HEK293 (cell line): ENCODE data around the gene USP12.

Source experiments
- CTCF ChIA-PET: fragments of 350-600 bp; formaldehyde crosslinking; extraction: SDS; loops from one replicate; lab custom pipeline; 2021; ENCODE audit warnings: antibody characterized with exemption; lab: Yijun Ruan, JAX
- POLR2A ChIA-PET: fragments of 300-600 bp; formaldehyde crosslinking; extraction: SDS; loops from one replicate; lab custom pipeline; 2020; ENCODE audit warnings: antibody characterized with exemption, inconsistent platforms; lab: Yijun Ruan, JAX
- H3K27ac ChIP-seq: fragments of 200-500 bp; sonication (Bioruptor generic); 2 replicates; pipeline ENCODE4 v1.5.1; 2014; ENCODE audit warnings: low read depth, low read length, control low read depth, inconsistent platforms; ENCODE audit errors: extremely low read depth
- H3K36me3 ChIP-seq, 2 experiments: fragments of 200-500 bp in 1 of 2; sonication (Bioruptor generic) in 1 of 2; 1 replicate in 1 of 2; 2 replicates in 1 of 2; pipeline ENCODE4 v1.5.1; 2014 to 2017; ENCODE audit warnings: inconsistent platforms in 2 of 2, low read length in 2 of 2; ENCODE audit not compliant: control insufficient read depth in 2 of 2, insufficient read depth in 1 of 2
- H3K4me1 ChIP-seq: fragments of 200-500 bp; sonication (Bioruptor generic); 2 replicates; pipeline ENCODE4 v1.5.1; 2014; ENCODE audit warnings: mild to moderate bottlenecking, low read length, inconsistent platforms; ENCODE audit not compliant: control insufficient read depth, insufficient read depth
- H3K4me3 ChIP-seq: 2 replicates; pipeline ENCODE4 v1.5.1; 2011; ENCODE audit warnings: low read depth, mild to moderate bottlenecking, control low read depth, low read length, moderate library complexity
- H3K9me3 ChIP-seq: fragments of 200-500 bp; sonication (Bioruptor generic); 2 replicates; pipeline ENCODE4 v1.5.1; 2014; ENCODE audit warnings: low read depth, low read length, inconsistent platforms; ENCODE audit not compliant: control insufficient read depth, insufficient read depth
- GLI4 ChIP-seq: fragments of 450-650 bp; formaldehyde crosslinking; IDR thresholded peaks from 2 replicates; pipeline ENCODE4 v1.5.1; 2016; ENCODE audit warnings: missing biosample characterization, missing genetic modification characterization
- HOXC10 ChIP-seq: sonication (generic); formaldehyde crosslinking; IDR thresholded peaks from 2 replicates; pipeline ENCODE4 v1.8.1; 2023; ENCODE audit warnings: mild to moderate bottlenecking, missing genetic modification reagents
- KLF10 ChIP-seq: fragments of 450-650 bp; IDR thresholded peaks from 2 replicates; pipeline ENCODE4 v1.5.1; 2018; ENCODE audit warnings: missing biosample characterization, mild to moderate bottlenecking, missing genetic modification characterization
- KLF16 ChIP-seq: fragments of 450-650 bp; formaldehyde crosslinking; IDR thresholded peaks from 2 replicates; pipeline ENCODE4 v1.5.1; 2017; ENCODE audit warnings: missing biosample characterization, missing genetic modification characterization
- KLF8 ChIP-seq: fragments of 450-650 bp; formaldehyde crosslinking; IDR thresholded peaks from 2 replicates; pipeline ENCODE4 v1.5.1; 2016; ENCODE audit warnings: missing biosample characterization, missing genetic modification characterization
- SALL2 ChIP-seq: fragments of 450-650 bp; formaldehyde crosslinking; IDR thresholded peaks from 2 replicates; pipeline ENCODE4 v1.5.0; 2017; ENCODE audit warnings: missing biosample characterization, mild to moderate bottlenecking, missing genetic modification characterization, borderline replicate concordance
- ZNF10 ChIP-seq: fragments of 450-650 bp; formaldehyde crosslinking; IDR thresholded peaks from 2 replicates; pipeline ENCODE4 v1.5.1; 2017; ENCODE audit warnings: missing biosample characterization, missing genetic modification characterization
- ZNF561 ChIP-seq: fragments of 450-650 bp; IDR thresholded peaks from 2 replicates; pipeline ENCODE4 v1.5.1; 2018; ENCODE audit warnings: missing biosample characterization, missing genetic modification characterization, borderline replicate concordance
- ZNF629 ChIP-seq: fragments of 450-650 bp; formaldehyde crosslinking; IDR thresholded peaks from 2 replicates; pipeline ENCODE4 v1.5.1; 2017; ENCODE audit warnings: missing biosample characterization, missing genetic modification characterization
- ZNF660 ChIP-seq: fragments of 450-650 bp; IDR thresholded peaks from 2 replicates; pipeline ENCODE4 v1.5.1; 2018; ENCODE audit warnings: missing biosample characterization, mild to moderate bottlenecking, missing genetic modification characterization
- ZNF747 ChIP-seq: fragments of 450-650 bp; formaldehyde crosslinking; IDR thresholded peaks from 2 replicates; pipeline ENCODE4 v1.5.1; 2016; ENCODE audit warnings: missing biosample characterization, missing genetic modification characterization
- ZXDB ChIP-seq: fragments of 450-650 bp; formaldehyde crosslinking; IDR thresholded peaks from 2 replicates; pipeline ENCODE4 v1.5.1; 2016; ENCODE audit warnings: missing biosample characterization, missing genetic modification characterization
- TF ChIP-seq, protein P1 (sequence below): fragments of 450-650 bp; formaldehyde crosslinking; IDR thresholded peaks from 2 replicates; pipeline ENCODE4 v1.5.1; 2016; ENCODE audit warnings: missing biosample characterization, missing genetic modification characterization
- TF ChIP-seq, protein P2 (sequence below): fragments of 450-650 bp; formaldehyde crosslinking; IDR thresholded peaks from 2 replicates; pipeline ENCODE4 v1.5.1; 2017; ENCODE audit warnings: missing biosample characterization, missing genetic modification characterization
- TF ChIP-seq, protein P3 (sequence below): fragments of 450-650 bp; formaldehyde crosslinking; IDR thresholded peaks from 2 replicates; pipeline ENCODE4 v1.5.1; 2016; ENCODE audit warnings: missing biosample characterization, missing genetic modification characterization
- TF ChIP-seq, protein P4 (sequence below): fragments of 450-650 bp; formaldehyde crosslinking; IDR thresholded peaks from 2 replicates; pipeline ENCODE4 v1.5.1; 2016; ENCODE audit warnings: missing biosample characterization, missing genetic modification characterization
- TF ChIP-seq, protein P5 (sequence below): fragments of 450-650 bp; formaldehyde crosslinking; IDR thresholded peaks from 2 replicates; pipeline ENCODE4 v1.5.1; 2016; ENCODE audit warnings: missing biosample characterization, missing genetic modification characterization

The USP12 gene

DNA sequence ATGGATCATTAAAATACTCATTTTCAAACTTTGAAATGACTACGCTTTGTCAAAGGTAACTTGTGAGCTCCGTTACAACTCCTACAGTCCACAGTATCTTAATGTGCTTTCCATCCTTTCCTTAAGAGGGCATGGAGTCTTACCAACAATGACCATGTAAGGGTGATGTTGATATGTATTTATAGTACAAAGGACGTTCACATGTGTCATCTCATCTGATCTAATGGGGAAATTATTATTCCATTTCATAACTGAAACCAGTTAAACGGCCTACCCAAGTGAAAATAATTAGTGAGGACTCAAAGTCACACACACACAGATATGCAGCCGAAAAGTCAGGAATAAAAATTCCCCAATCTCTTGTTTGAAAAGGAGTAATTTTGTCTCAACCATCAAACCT is 9.6 kb downstream of the USP12 start:
- TF ChIP-seq, protein P1, sequence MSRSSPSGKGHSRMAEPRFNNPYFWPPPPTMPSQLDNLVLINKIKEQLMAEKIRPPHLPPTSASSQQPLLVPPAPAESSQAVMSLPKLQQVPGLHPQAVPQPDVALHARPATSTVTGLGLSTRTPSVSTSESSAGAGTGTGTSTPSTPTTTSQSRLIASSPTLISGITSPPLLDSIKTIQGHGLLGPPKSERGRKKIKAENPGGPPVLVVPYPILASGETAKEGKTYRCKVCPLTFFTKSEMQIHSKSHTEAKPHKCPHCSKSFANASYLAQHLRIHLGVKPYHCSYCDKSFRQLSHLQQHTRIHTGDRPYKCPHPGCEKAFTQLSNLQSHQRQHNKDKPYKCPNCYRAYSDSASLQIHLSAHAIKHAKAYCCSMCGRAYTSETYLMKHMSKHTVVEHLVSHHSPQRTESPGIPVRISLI (tag by site-specific recombination): no peak
- no peak for TF ChIP-seq ZNF629 (tag by site-specific recombination)
- TF ChIP-seq GLI4 (tag by site-specific recombination): no peak
- no peak for TF ChIP-seq ZNF561 (tag by site-specific recombination)
- no peak for TF ChIP-seq KLF16 (tag by site-specific recombination)
- TF ChIP-seq, protein P2, sequence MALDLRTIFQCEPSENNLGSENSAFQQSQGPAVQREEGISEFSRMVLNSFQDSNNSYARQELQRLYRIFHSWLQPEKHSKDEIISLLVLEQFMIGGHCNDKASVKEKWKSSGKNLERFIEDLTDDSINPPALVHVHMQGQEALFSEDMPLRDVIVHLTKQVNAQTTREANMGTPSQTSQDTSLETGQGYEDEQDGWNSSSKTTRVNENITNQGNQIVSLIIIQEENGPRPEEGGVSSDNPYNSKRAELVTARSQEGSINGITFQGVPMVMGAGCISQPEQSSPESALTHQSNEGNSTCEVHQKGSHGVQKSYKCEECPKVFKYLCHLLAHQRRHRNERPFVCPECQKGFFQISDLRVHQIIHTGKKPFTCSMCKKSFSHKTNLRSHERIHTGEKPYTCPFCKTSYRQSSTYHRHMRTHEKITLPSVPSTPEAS (tag by site-specific recombination): no peak
- TF ChIP-seq ZNF747 (tag by site-specific recombination): no peak
- no peak for TF ChIP-seq HOXC10 (CRISPR knock-in tag)
- TF ChIP-seq KLF10 (tag by site-specific recombination): no peak
- TF ChIP-seq KLF8: no peak
- no peak for TF ChIP-seq ZNF10 (tag by site-specific recombination)
- TF ChIP-seq ZNF660 (tag by site-specific recombination): no peak
- no peak for TF ChIP-seq ZXDB
- TF ChIP-seq, protein P3, sequence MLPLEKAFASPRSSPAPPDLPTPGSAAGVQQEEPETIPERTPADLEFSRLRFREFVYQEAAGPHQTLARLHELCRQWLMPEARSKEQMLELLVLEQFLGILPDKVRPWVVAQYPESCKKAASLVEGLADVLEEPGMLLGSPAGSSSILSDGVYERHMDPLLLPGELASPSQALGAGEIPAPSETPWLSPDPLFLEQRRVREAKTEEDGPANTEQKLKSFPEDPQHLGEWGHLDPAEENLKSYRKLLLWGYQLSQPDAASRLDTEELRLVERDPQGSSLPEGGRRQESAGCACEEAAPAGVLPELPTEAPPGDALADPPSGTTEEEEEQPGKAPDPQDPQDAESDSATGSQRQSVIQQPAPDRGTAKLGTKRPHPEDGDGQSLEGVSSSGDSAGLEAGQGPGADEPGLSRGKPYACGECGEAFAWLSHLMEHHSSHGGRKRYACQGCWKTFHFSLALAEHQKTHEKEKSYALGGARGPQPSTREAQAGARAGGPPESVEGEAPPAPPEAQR (tag by site-specific recombination): no peak
- Histone ChIP-seq H3K27ac (no peak overlapping the region), H3K9me3 (no peaks in the 10 kb centered on the region), H3K4me1 (no peaks in the 10 kb centered on the region), H3K36me3 (no peaks in the 10 kb centered on the region), H3K4me3 (no peak overlapping the region)
- ChIA-PET CTCF (no interaction called here), POLR2A (no interaction called here)

DNA sequence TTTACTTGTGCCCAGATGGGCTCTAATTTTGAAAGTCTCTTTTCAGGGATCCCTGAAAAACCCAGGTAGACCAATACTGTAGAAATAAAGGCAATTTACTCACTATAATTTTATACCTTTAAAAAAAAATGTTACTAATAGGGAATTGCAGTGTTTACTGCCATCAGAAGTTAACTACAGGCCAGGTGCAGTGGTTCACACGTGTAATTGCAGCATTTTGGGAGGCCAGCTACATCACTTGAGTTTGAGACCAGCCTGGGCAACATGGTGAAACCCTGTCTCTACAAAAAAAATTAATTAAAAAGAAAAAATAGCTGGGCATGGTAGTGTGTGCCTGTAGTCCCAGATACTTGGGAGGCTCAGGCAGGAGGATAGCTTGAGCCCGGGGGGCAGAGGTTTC is 10.2 kb downstream of the USP12 start:
- POLR2A ChIA-PET: no interaction called here
- no peaks in the 10 kb centered on the region for H3K9me3 ChIP-seq
- no peaks in the 10 kb centered on the region for H3K4me1 ChIP-seq
- no peak overlapping the region for H3K4me3 ChIP-seq
- no peak overlapping the region for H3K27ac ChIP-seq
- H3K36me3 ChIP-seq: no peaks in the 10 kb centered on the region; a peak in 1 of 3 replicates
- CTCF ChIA-PET: interaction anchor here (0.6 kb wide), 1 partner anchor 198 kb away, joined by 3 read pairs; no protein-coding TSS in a partner anchor
- TF ChIP-seq, protein P4, sequence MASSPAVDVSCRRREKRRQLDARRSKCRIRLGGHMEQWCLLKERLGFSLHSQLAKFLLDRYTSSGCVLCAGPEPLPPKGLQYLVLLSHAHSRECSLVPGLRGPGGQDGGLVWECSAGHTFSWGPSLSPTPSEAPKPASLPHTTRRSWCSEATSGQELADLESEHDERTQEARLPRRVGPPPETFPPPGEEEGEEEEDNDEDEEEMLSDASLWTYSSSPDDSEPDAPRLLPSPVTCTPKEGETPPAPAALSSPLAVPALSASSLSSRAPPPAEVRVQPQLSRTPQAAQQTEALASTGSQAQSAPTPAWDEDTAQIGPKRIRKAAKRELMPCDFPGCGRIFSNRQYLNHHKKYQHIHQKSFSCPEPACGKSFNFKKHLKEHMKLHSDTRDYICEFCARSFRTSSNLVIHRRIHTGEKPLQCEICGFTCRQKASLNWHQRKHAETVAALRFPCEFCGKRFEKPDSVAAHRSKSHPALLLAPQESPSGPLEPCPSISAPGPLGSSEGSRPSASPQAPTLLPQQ (tag by site-specific recombination): no peak
- TF ChIP-seq SALL2 (tag by site-specific recombination): no peak
- TF ChIP-seq, protein P5, sequence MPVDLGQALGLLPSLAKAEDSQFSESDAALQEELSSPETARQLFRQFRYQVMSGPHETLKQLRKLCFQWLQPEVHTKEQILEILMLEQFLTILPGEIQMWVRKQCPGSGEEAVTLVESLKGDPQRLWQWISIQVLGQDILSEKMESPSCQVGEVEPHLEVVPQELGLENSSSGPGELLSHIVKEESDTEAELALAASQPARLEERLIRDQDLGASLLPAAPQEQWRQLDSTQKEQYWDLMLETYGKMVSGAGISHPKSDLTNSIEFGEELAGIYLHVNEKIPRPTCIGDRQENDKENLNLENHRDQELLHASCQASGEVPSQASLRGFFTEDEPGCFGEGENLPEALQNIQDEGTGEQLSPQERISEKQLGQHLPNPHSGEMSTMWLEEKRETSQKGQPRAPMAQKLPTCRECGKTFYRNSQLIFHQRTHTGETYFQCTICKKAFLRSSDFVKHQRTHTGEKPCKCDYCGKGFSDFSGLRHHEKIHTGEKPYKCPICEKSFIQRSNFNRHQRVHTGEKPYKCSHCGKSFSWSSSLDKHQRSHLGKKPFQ: no peak
